Fibroblast of lung (primary cell): Measurements from ENCODE around the gene KIF16B. TPM values are rescaled to one million over a fixed set of nuclear protein-coding genes. Genes with fewer than 3 reads are reported as not detected.

Experiments
- DNase-seq, 2 donors: peaks; one replicate each; pipeline versions ENCODE4 v3.0.0 to v3.0.0-alpha.2; 2010; ENCODE audit warnings: low read depth in 2 of 2
- H2AFZ ChIP-seq: 2 replicates; pipeline ENCODE4 v1.5.1; 2012; ENCODE audit warnings: low read length, control low read depth, inconsistent platforms
- H3K27ac ChIP-seq: 2 replicates; pipeline ENCODE4 v1.5.1; 2011; ENCODE audit warnings: low read length, control low read depth; ENCODE audit not compliant: insufficient read depth
- H3K27me3 ChIP-seq: 2 replicates; pipeline ENCODE4 v1.5.1; 2011; ENCODE audit warnings: mild to moderate bottlenecking, low read length; ENCODE audit not compliant: control insufficient read depth, insufficient read depth
- H3K36me3 ChIP-seq: 2 replicates; pipeline ENCODE4 v1.5.1; 2011; ENCODE audit warnings: low read length; ENCODE audit not compliant: control insufficient read depth, insufficient read depth
- H3K4me1 ChIP-seq: 2 replicates; pipeline ENCODE4 v1.5.1; 2011; ENCODE audit warnings: low read length; ENCODE audit not compliant: control insufficient read depth, insufficient read depth; ENCODE audit errors: extremely low read depth
- H3K4me2 ChIP-seq: 2 replicates; pipeline ENCODE4 v1.5.1; 2011; ENCODE audit warnings: low read length, control low read depth; ENCODE audit not compliant: insufficient read depth; ENCODE audit errors: extremely low read depth
- H3K4me3 ChIP-seq, 4 experiments: fragments of 200-600 bp in 1 of 4; sonication (generic) in 1 of 4; replicated peaks in 1 of 4; 2 replicates each; pipeline ENCODE4 v1.5.1; 2011 to 2016; ENCODE audit warnings: low read length in 4 of 4, low read depth in 3 of 4, mild to moderate bottlenecking in 3 of 4, control low read depth in 2 of 4, inconsistent platforms in 1 of 4, mixed read lengths in 1 of 4; ENCODE audit not compliant: insufficient read depth in 1 of 4; ENCODE audit errors: control extremely low read depth in 1 of 4
- H3K79me2 ChIP-seq: 2 replicates; pipeline ENCODE4 v1.5.1; 2012; ENCODE audit warnings: mild to moderate bottlenecking, low read length, inconsistent platforms; ENCODE audit not compliant: control insufficient read depth, insufficient read depth
- H3K9ac ChIP-seq: 2 replicates; pipeline ENCODE4 v1.5.1; 2011; ENCODE audit warnings: mild to moderate bottlenecking, low read length, control low read depth; ENCODE audit not compliant: insufficient read depth
- H3K9me3 ChIP-seq: 2 replicates; pipeline ENCODE4 v1.5.1; 2012; ENCODE audit warnings: low read depth, low read length; ENCODE audit not compliant: control insufficient read depth, insufficient read depth
- H4K20me1 ChIP-seq: 2 replicates; pipeline ENCODE4 v1.5.1; 2011; ENCODE audit warnings: low read length; ENCODE audit not compliant: control insufficient read depth, insufficient read depth; ENCODE audit errors: extremely low read depth
- CTCF ChIP-seq, 2 donors: IDR thresholded peaks in 1 of 2; conservative IDR thresholded peaks in 1 of 2; 1 replicate in 1 of 2; 2 replicates in 1 of 2; pipeline ENCODE4 v1.5.1; 2011 to 2012; ENCODE audit warnings: low read length in 2 of 2, control low read depth in 1 of 2, inconsistent platforms in 1 of 2, low read depth in 1 of 2, mild to moderate bottlenecking in 1 of 2
- EZH2 ChIP-seq: IDR thresholded peaks from 2 replicates; pipeline ENCODE4 v1.5.1; 2012; ENCODE audit warnings: low read length, control low read depth, mild to moderate bottlenecking; ENCODE audit errors: missing control alignments
- polyA plus RNA-seq, 2 donors: library from polyadenylated mRNA; depleted of rRNA in 1 of 2; stranded (reverse) in 1 of 2; unstranded in 1 of 2; fragments of >200 nt; gene quantifications; 2 replicates each; pipeline ENCODE4 v1.2.1, GENCODE V29; 2011 to 2012; ENCODE audit warnings: missing spikeins in 1 of 2
- total RNA-seq: library from RNA; depleted of rRNA; stranded (reverse); fragments of >200 nt; gene quantifications from 2 replicates; pipeline ENCODE4 v1.2.1, GENCODE V29; 2014

KIF16B gene
- total and polyA plus RNA-seq, 2 donors (not counting 1 experiment from before 2014, with no cell fraction given), result 7.7 to 17.3 TPM

GRCh38 chr20:16475225-16475624, 98.0 kb downstream of the KIF16B start:
- Histone ChIP-seq H3K4me2 (peak overlapping the region; percentile 46), H3K79me2 (no peaks in the 10 kb centered on the region), H3K36me3 (no peaks in the 10 kb centered on the region), H4K20me1 (no peaks in the 10 kb centered on the region), H3K4me3 (no peak overlapping the region), H3K27me3 (no peaks in the 10 kb centered on the region), H3K4me1 (no peaks in the 10 kb centered on the region), H3K27ac (no peak overlapping the region), H3K9me3 (no peaks in the 10 kb centered on the region), H3K9ac (no peak overlapping the region), H2AFZ (no peak overlapping the region)
- peak; percentile 50 to 66 for DNase-seq
- no peak for TF ChIP-seq CTCF (conservative IDR thresholded peaks at IDR 0.05 in 1 of 2, IDR thresholded peaks at IDR 0.05 in 1 of 2; ENCODE audit: low read depth in 1 of 2, low read length in 2 of 2)

GRCh38 chr20:16474363-16474762, 98.9 kb downstream of the KIF16B start:
- Histone ChIP-seq H2AFZ (no peak overlapping the region), H3K9me3 (no peaks in the 10 kb centered on the region), H3K36me3 (no peaks in the 10 kb centered on the region), H4K20me1 (no peaks in the 10 kb centered on the region), H3K4me2 (no peak overlapping the region), H3K79me2 (no peaks in the 10 kb centered on the region), H3K4me3 (no peak overlapping the region), H3K4me1 (no peaks in the 10 kb centered on the region), H3K27me3 (no peaks in the 10 kb centered on the region), H3K27ac (no peak overlapping the region), H3K9ac (no peak overlapping the region)
- DNase-seq, result no peak
- TF ChIP-seq EZH2, result no peak
- no peak for TF ChIP-seq CTCF (conservative IDR thresholded peaks at IDR 0.05 in 1 of 2, IDR thresholded peaks at IDR 0.05 in 1 of 2; ENCODE audit: low read depth in 1 of 2, low read length in 2 of 2)

GRCh38 chr20:16472045-16472872, 101.0 kb downstream of the KIF16B start:
- Histone ChIP-seq H4K20me1 (no peaks in the 10 kb centered on the region), H3K4me1 (no peaks in the 10 kb centered on the region), H3K79me2 (no peaks in the 10 kb centered on the region), H3K36me3 (no peaks in the 10 kb centered on the region), H3K4me2 (no peak overlapping the region), H3K9ac (no peak overlapping the region), H3K4me3 (no peak overlapping the region), H3K27me3 (no peaks in the 10 kb centered on the region), H3K9me3 (no peaks in the 10 kb centered on the region), H2AFZ (no peak overlapping the region), H3K27ac (no peak overlapping the region)
- TF ChIP-seq CTCF (conservative IDR thresholded peaks at IDR 0.05 in 1 of 2, IDR thresholded peaks at IDR 0.05 in 1 of 2; ENCODE audit: low read depth in 1 of 2, low read length in 2 of 2) (no peak), EZH2 (no peak)
- DNase-seq, result peak in 1 of 2 donors; percentile 60
